Erythroblast (primary cell): ENCODE measurements around the gene TSC22D4.

Source experiments
- GATA1 ChIP-seq: IDR thresholded peaks from 2 replicates; pipeline ENCODE4 v1.6.1; 2011; ENCODE audit warnings: low read depth, mild to moderate bottlenecking, control low read depth, low read length, moderate library complexity
- POLR2A ChIP-seq: IDR thresholded peaks from 2 replicates; pipeline ENCODE4 v1.6.1; 2011; ENCODE audit warnings: mild to moderate bottlenecking, low read length

- TF ChIP-seq POLR2A (no peak), GATA1 (no peak)
Observed at GRCh38 chr7:100457033-100457432, 22.0 kb downstream of the TSC22D4 start.
